ENCODE measurements around the gene HTR2A. TPM values are rescaled to one million over a fixed set of nuclear protein-coding genes. Genes with fewer than 3 reads are reported as not detected.

Gene HTR2A
- total RNA-seq, 4 donors from 2014 or later: under 0.01 to 0.86 (median 0.24) TPM

- DNase-seq (ENCODE audit: extremely low spot score): no peak
- Histone ChIP-seq H3K9me3 (no peaks in the 10 kb centered on the region), H3K4me3 (no peak overlapping the region), H3K27me3 (no peaks in the 10 kb centered on the region), H3K36me3 (no peaks in the 10 kb centered on the region), H3K27ac (replicated peaks in 1 of 4) (no peak overlapping the region), H3K4me1 (no peaks in the 10 kb centered on the region)
- whole genome bisulfite sequencing: 91% methylated on average over 4 of the region's 4 CpGs
- intact Hi-C loops (cut with DNase I): no loop called here
- TF ChIP-seq CTCF (IDR thresholded peaks at IDR 0.05): no peak
- TF ChIP-seq EP300 (IDR thresholded peaks at IDR 0.05): no peak
- TF ChIP-seq POLR2AphosphoS5 (IDR thresholded peaks at IDR 0.05): no peak
- TF ChIP-seq POLR2A (IDR thresholded peaks at IDR 0.05; ENCODE audit: low read depth): no peak
These were observed 11.8 kb downstream of the HTR2A start for GRCh38 chr13:46885018-46885417.

DNA sequence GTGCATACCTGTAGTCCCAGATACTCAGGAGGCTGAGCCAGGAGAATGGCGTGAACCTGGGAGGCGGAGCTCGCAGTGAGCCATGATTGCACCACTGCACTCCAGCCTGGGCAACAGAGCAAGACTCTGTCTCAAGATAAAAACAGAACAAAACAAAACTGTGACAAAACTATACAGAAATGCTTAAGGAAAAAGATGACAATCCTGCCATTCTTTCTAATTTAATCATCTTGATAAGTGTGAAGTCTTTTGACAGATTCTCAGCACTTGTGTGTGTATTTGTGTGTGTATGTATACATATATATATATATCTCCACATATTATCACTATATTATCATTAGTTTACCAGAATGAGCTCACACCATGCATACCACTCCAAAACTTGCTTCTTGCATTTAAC is 12.3 kb downstream of the HTR2A start:
- no peak for TF ChIP-seq POLR2A (IDR thresholded peaks at IDR 0.05; ENCODE audit: low read depth)
- TF ChIP-seq CTCF (IDR thresholded peaks at IDR 0.05): no peak
- intact Hi-C loops (cut with DNase I): no loop called here

DNA sequence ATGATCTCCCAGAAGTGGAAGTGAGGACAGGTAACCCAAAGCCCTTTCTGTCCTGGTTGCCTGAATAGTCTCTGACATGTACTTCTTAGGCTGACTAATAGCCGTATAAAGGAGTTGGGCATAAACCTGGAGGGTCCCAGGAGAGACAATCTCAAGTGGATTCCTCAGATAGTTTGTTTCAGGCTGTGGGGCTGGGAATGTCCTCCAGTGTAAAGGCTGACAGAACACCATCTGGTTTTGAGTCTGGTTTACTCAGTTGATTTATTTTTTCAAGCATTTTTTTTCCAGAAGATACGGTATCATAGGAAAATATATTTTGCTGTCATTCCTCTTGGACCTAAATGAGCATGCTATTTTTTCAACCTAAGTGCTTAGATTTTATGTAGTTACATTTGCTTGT is 15.2 kb downstream of the HTR2A start:
- no peak overlapping the region for H3K4me3 ChIP-seq
- H3K4me1 ChIP-seq: no peaks in the 10 kb centered on the region
- H3K27me3 ChIP-seq: no peaks in the 10 kb centered on the region
- no peak overlapping the region for H3K27ac ChIP-seq (replicated peaks in 1 of 4)
- TF ChIP-seq EP300 (IDR thresholded peaks at IDR 0.05): no peak
- TF ChIP-seq POLR2A (IDR thresholded peaks at IDR 0.05; ENCODE audit: low read depth): no peak
- no peak for TF ChIP-seq POLR2AphosphoS5 (IDR thresholded peaks at IDR 0.05)
- no peak for TF ChIP-seq CTCF (IDR thresholded peaks at IDR 0.05)
- H3K36me3 ChIP-seq: no peaks in the 10 kb centered on the region
- 40% methylated on average over 2 of the region's 2 CpGs for WGBS
- H3K9me3 ChIP-seq: no peaks in the 10 kb centered on the region
- no peak for DNase-seq (ENCODE audit: extremely low spot score)
- intact Hi-C loops (cut with DNase I): no loop called here

More for the DNA sequence above, 12.3 kb downstream of the HTR2A start:
- DNase-seq (ENCODE audit: extremely low spot score): no peak
- H3K4me1 ChIP-seq: no peaks in the 10 kb centered on the region
- H3K27me3 ChIP-seq: no peaks in the 10 kb centered on the region
- 95% methylated on average over 3 of the region's 3 CpGs for WGBS
- H3K4me3 ChIP-seq: no peak overlapping the region
- H3K36me3 ChIP-seq: no peaks in the 10 kb centered on the region
- H3K27ac ChIP-seq (replicated peaks in 1 of 4): no peak overlapping the region
- H3K9me3 ChIP-seq: no peaks in the 10 kb centered on the region

GRCh38 chr13:46874006-46874405 is 22.8 kb downstream of the HTR2A start:
- Histone ChIP-seq H3K27ac (replicated peaks in 1 of 4) (no peak overlapping the region), H3K27me3 (no peaks in the 10 kb centered on the region), H3K9me3 (no peaks in the 10 kb centered on the region), H3K36me3 (no peaks in the 10 kb centered on the region), H3K4me1 (no peaks in the 10 kb centered on the region), H3K4me3 (no peak overlapping the region)
- no peak for TF ChIP-seq EP300 (IDR thresholded peaks at IDR 0.05)
- 73% methylated on average over 5 of the region's 5 CpGs for WGBS
- no peak for DNase-seq (ENCODE audit: extremely low spot score)
- intact Hi-C loops (cut with DNase I): no loop called here

GRCh38 chr13:46871557-46871956 is 25.3 kb downstream of the HTR2A start:
- Histone ChIP-seq H3K27me3 (no peaks in the 10 kb centered on the region), H3K4me3 (no peak overlapping the region), H3K36me3 (no peaks in the 10 kb centered on the region), H3K4me1 (no peaks in the 10 kb centered on the region), H3K27ac (replicated peaks in 1 of 4) (no peak overlapping the region), H3K9me3 (no peaks in the 10 kb centered on the region)
- TF ChIP-seq EP300 (IDR thresholded peaks at IDR 0.05): no peak
- no peak for TF ChIP-seq POLR2A (IDR thresholded peaks at IDR 0.05; ENCODE audit: low read depth)
- TF ChIP-seq CTCF (IDR thresholded peaks at IDR 0.05): no peak
- TF ChIP-seq POLR2AphosphoS5 (IDR thresholded peaks at IDR 0.05): no peak
- no peak for DNase-seq (ENCODE audit: extremely low spot score)
- WGBS: 84% methylated on average over 2 of the region's 2 CpGs
- intact Hi-C loops (cut with DNase I): no loop called here
